Common myeloid progenitor, CD34-positive (primary cell): ENCODE results near the gene LSM14A.
"Not testable (repeated sequence)": the region's sequence is repeated elsewhere in the genome, so short reads cannot be mapped to it uniquely, and the experiment has no call there.

Experiments
- CTCF ChIA-PET: fragments of 350-600 bp; sonication (Branson Sonifier 250); formaldehyde crosslinking; loops from one replicate; lab custom pipeline; 2021; ENCODE audit warnings: antibody characterized with exemption; lab: Charles Lee
- POLR2A ChIA-PET: fragments of 350-600 bp; sonication (Branson Sonifier 250); formaldehyde crosslinking; loops from one replicate; lab custom pipeline; 2021; ENCODE audit warnings: antibody characterized with exemption; lab: Charles Lee
- DNase-seq, 3 donors: peaks; one replicate each; pipeline versions ENCODE4 v3.0.0 to v3.0.0-alpha.2; 2013
- H3K27ac ChIP-seq, 2 experiments: 1 replicate in 1 of 2; 2 replicates in 1 of 2; pipeline ENCODE4 v1.7.0; 2013; ENCODE audit warnings: inconsistent platforms in 2 of 2, low read length in 2 of 2, mild to moderate bottlenecking in 2 of 2, low read depth in 1 of 2, moderate library complexity in 1 of 2; ENCODE audit not compliant: severe bottlenecking in 2 of 2, insufficient read depth in 1 of 2, poor library complexity in 1 of 2
- H3K27me3 ChIP-seq, 5 experiments: replicated peaks in 2 of 5; 1 replicate in 3 of 5; 2 replicates in 2 of 5; pipeline versions ENCODE4 v1.6.1 to v1.7.0; 2013; ENCODE audit warnings: low read length in 4 of 5, mild to moderate bottlenecking in 2 of 5, moderate library complexity in 2 of 5, inconsistent platforms in 1 of 5; ENCODE audit not compliant: insufficient read depth in 5 of 5, control insufficient read depth in 4 of 5
- H3K36me3 ChIP-seq, 4 experiments: 1 replicate in 2 of 4; 2 replicates in 2 of 4; pipeline versions ENCODE4 v1.6.1 to v1.7.0; 2013; ENCODE audit warnings: low read length in 3 of 4, control low read depth in 1 of 4, mild to moderate bottlenecking in 1 of 4; ENCODE audit not compliant: control insufficient read depth in 4 of 4, insufficient read depth in 4 of 4
- H3K4me1 ChIP-seq, 4 experiments: 1 replicate in 3 of 4; 2 replicates in 1 of 4; pipeline versions ENCODE4 v1.6.1 to v1.7.1; 2013; ENCODE audit warnings: low read length in 3 of 4, mild to moderate bottlenecking in 3 of 4, control low read depth in 1 of 4, inconsistent platforms in 1 of 4, moderate library complexity in 1 of 4; ENCODE audit not compliant: control insufficient read depth in 4 of 4, insufficient read depth in 4 of 4; ENCODE audit errors: control extremely low read depth in 1 of 4
- H3K4me3 ChIP-seq, 7 experiments: 1 replicate in 4 of 7; 2 replicates in 3 of 7; pipeline versions ENCODE4 v1.5.1 to v1.7.0; 2013; ENCODE audit warnings: mild to moderate bottlenecking in 7 of 7, low read length in 6 of 7, moderate library complexity in 6 of 7, inconsistent platforms in 2 of 7, low read depth in 2 of 7, control low read depth in 1 of 7; ENCODE audit not compliant: insufficient read depth in 4 of 7, control insufficient read depth in 1 of 7; ENCODE audit errors: extremely low read depth in 1 of 7
- H3K9me3 ChIP-seq, 5 experiments: 1 replicate in 4 of 5; 2 replicates in 1 of 5; pipeline versions ENCODE4 v1.6.1 to v1.7.1; 2013; ENCODE audit warnings: low read length in 4 of 5, mild to moderate bottlenecking in 2 of 5, inconsistent platforms in 1 of 5, low read depth in 1 of 5, moderate library complexity in 1 of 5; ENCODE audit not compliant: control insufficient read depth in 4 of 5, insufficient read depth in 2 of 5; ENCODE audit errors: control extremely low read depth in 1 of 5
- WGBS: methylation state at CpG from one replicate; pipeline ENCODE4 v1.1.5; 2013; ENCODE audit not compliant: insufficient coverage; 5-methylcytosine and 5-hydroxymethylcytosine counted together

Gene LSM14A

DNA sequence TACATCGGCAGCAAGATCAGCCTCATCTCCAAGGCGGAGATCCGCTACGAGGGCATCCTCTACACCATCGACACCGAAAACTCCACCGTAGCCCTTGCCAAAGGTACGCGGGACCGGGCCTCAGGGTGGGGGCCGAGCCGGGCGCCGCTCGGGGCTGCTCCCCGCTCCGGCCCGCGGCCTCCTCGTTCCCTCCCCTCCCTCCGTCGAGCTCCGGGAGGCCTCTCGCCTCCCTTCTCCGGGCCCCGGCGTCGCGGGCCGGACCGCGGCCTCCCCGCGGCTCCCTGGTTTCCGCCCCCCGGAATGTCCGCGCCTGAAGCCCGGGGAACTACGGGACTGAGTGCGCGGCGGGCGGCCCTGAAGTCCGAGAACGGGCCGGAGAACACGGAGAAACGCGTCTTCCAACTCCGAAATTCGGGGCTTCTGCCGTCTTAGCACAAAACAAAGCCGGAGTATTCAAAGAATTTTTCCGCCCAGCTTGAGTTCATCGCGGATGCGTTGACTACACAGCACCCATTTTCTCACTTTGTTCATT lies 423 bp downstream of the LSM14A start:
- DNase-seq: peak in 2 of 3 donors; percentile 51 to 56

DNA sequence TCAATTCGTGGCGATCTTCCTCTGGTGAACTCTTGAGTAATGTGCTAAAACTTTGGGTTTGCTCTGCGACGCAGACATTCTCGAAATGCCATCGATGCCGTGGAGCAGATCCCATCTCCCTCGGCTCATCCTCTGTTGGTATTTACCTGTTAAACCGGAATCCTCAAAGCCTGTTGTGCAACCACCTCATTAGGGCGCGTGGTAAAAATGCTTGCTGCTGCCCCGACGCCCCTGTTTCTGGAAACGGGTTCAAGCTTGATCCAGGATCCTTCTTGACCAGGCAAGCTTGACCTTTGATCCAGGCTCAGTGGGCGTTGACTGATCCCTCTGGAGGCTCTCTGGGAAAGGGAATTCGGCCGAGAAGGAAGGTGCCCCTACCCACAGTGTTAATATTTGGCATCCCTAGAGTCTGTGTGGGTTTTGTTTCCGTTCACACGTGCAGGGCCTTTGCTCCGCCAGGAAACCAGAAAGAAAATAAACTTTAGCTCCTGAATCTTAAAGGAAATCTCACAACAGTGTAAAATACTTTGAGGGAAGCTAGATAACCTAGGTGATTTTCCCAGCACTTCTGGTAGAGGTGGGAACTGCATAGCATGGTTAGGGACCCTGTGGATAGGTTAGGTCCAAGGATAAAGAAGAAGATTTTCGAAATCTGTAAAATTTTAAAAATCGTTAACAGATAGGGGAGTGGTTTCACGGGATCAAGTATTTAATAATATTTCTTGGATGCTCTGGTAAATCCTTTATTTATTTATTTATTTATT lies 1.1 kb downstream of the LSM14A start:
- Histone ChIP-seq H3K9me3 (no peaks in the 10 kb centered on the region), H3K36me3 (peaks cover 0 to 8% (median 2%) of the 10 kb centered on the region in 4 experiments), H3K27me3 (no peaks in the 10 kb centered on the region), H3K4me3 (peak overlapping the region; percentile 57 to 92 (median 80)), H3K4me1 (peaks cover 19 to 50% (median 29%) of the 10 kb centered on the region in 4 experiments), H3K27ac (peak overlapping the region; percentile 90 to 97)
- ChIA-PET POLR2A (interaction anchor here (0.6 to 0.7 kb wide), 3 partner anchors 39 to 189 kb away, joined by 3 read pairs; no protein-coding TSS in a partner anchor), CTCF (interaction anchor here (0.5 to 1.0 kb wide), 3 partner anchors 43 to 53 kb away, joined by 3 read pairs; no protein-coding TSS in a partner anchor)
- peak in 2 of 3 donors; percentile 15 to 36 for DNase-seq
- WGBS: 0% methylated on average over 18 of the region's 23 CpGs

More for the DNA sequence above, 423 bp downstream of the LSM14A start:
- peaks cover 0 to 4% (median 2%) of the 10 kb centered on the region in 4 experiments for H3K36me3 ChIP-seq
- H3K9me3 ChIP-seq: no peaks in the 10 kb centered on the region
- H3K27me3 ChIP-seq: no peaks in the 10 kb centered on the region
- peaks cover 16 to 45% (median 26%) of the 10 kb centered on the region in 4 experiments for H3K4me1 ChIP-seq
- POLR2A ChIA-PET: interaction anchor here (0.6 kb wide), 1 partner anchor 190 kb away, joined by 3 read pairs; no protein-coding TSS in a partner anchor
- H3K4me3 ChIP-seq: peak overlapping the region; percentile 57 to 92 (median 80)
- CTCF ChIA-PET: interaction anchor here (0.5 to 1.0 kb wide), 3 partner anchors 15 to 47 kb away, joined by 3 read pairs; no protein-coding TSS in a partner anchor
- H3K27ac ChIP-seq: peak overlapping the region; percentile 90 to 97
- WGBS: 0% methylated on average over 34 of the region's 58 CpGs

DNA sequence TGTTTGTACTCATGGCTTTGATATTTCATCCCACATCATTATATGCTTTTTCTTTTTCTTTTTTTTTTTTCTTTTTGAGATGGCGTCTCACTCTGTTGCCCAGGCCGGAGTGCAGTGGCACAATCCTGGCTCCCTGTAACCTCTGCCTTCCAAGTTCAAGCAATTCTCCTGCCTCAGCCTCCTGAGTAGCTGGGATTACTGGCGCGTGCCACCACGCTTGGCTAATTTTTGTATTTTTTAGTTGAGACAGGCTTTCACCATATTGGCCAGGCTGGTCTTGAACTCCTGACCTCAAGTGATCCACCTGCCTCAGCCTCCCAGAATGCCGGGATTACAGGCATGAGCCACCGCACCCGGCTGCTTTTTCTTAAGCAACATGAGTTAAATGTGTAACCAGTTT lies 2.9 kb downstream of the LSM14A start:
- 100% methylated on average over 2 of the region's 8 CpGs for WGBS
- H3K27me3 ChIP-seq, POLR2A ChIA-PET, H3K36me3 ChIP-seq, DNase-seq, H3K9me3 ChIP-seq, H3K4me3 ChIP-seq: not testable (repeated sequence)
- Histone ChIP-seq H3K4me1 (peaks cover 20 to 62% (median 33%) of the 10 kb centered on the region in 4 experiments), H3K27ac (peak overlapping the region in 1 of 2 experiments; percentile 97)
- CTCF ChIA-PET: interaction anchor here (1.0 kb wide), 1 partner anchor 17 kb away, joined by 3 read pairs; no protein-coding TSS in a partner anchor

DNA sequence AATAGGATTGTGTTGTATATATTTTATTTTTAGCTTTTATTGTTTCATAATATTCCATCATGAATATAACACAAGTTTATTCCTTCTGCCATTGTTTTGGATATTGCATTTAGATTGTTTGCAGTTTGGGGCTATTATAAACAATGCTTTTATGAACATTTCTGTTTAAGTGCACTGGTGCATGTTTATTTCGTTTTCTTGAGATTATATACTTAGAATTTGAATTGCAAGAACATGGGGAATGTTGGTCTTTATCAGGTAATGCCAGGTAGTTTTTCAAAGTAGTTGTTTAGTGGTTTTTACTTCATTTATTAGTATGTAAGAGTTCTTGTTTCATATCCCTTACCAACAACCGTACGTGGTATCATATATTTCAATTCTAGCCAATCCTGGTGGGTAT lies 4.3 kb downstream of the LSM14A start:
- no peak for DNase-seq
- ChIA-PET CTCF (no interaction called here), POLR2A (no interaction called here)
- WGBS: no CpG with 5 or more reads among the region's 3 CpGs
- peak overlapping the region in 1 of 2 experiments; percentile 40 for H3K27ac ChIP-seq
- no peak overlapping the region for H3K4me3 ChIP-seq
- H3K4me1 ChIP-seq: peaks cover 21 to 67% (median 39%) of the 10 kb centered on the region in 4 experiments
- H3K9me3 ChIP-seq: no peaks in the 10 kb centered on the region
- H3K36me3 ChIP-seq: peaks cover 0 to 8% (median 3%) of the 10 kb centered on the region in 4 experiments
- no peaks in the 10 kb centered on the region for H3K27me3 ChIP-seq

DNA sequence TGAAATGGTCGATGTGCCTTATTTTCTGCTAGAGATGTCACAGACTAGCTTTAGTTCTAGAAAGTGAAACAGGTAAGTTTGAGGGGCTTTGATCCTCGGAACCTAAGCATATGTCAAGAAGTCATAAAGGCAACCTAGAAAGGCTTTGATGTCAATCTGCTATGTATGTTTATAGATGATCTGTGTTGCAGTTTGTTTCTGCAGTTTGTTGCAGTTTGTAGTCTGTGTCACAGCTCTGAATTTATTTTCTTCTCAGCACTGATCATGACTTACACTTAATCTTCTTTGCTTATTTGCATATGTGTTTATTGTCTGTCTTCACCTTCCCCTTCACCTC lies 5.9 kb downstream of the LSM14A start:
- H3K27ac ChIP-seq: no peak overlapping the region
- WGBS: 83% methylated on average over 1 of the region's 2 CpGs
- DNase-seq: no peak
- peaks cover 0 to 17% (median 4%) of the 10 kb centered on the region in 4 experiments for H3K36me3 ChIP-seq
- H3K4me1 ChIP-seq: peaks cover 16 to 60% (median 34%) of the 10 kb centered on the region in 4 experiments
- H3K9me3 ChIP-seq: no peaks in the 10 kb centered on the region
- no peak overlapping the region for H3K4me3 ChIP-seq
- CTCF ChIA-PET: interaction anchor here (1.4 kb wide), 1 partner anchor 10 kb away, joined by 3 read pairs; no protein-coding TSS in a partner anchor
- H3K27me3 ChIP-seq: no peaks in the 10 kb centered on the region
- POLR2A ChIA-PET: no interaction called here

DNA sequence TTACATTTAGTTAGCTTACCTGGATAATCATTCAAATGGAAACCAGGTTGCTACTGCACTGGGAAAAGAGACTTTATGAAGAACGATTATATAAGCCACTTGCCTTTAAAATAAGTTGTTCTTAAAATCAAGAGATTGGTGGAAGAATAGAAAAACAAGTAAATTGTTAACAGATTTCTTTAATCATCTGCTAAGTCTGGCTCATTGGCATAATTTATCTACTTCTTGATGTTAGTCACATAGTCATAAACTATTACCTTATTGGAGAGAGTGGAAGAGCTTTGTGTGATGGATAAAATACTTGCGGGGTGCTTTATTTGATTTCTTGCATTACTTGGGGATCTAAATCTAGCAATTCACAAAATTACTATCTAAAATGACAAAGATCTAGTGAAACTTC lies 6.8 kb downstream of the LSM14A start:
- ChIA-PET CTCF (interaction anchor here (1.4 kb wide), 1 partner anchor 9 kb away, joined by 3 read pairs; no protein-coding TSS in a partner anchor), POLR2A (no interaction called here)
- H3K4me3 ChIP-seq: no peak overlapping the region
- no peak for DNase-seq
- 88% methylated on average over 1 of the region's 2 CpGs for WGBS
- H3K36me3 ChIP-seq: peaks cover 0 to 17% (median 4%) of the 10 kb centered on the region in 4 experiments
- no peak overlapping the region for H3K27ac ChIP-seq
- H3K27me3 ChIP-seq: no peaks in the 10 kb centered on the region
- H3K9me3 ChIP-seq: no peaks in the 10 kb centered on the region
- H3K4me1 ChIP-seq: peaks cover 13 to 52% (median 29%) of the 10 kb centered on the region in 4 experiments
